ENCODE data around the gene ZRANB1. TPM values are rescaled to one million over a fixed set of nuclear protein-coding genes. Genes with fewer than 3 reads are reported as not detected.
A peak's percentile ranks its signal among the peaks of the same experiment; 100 is the strongest.

Gene ZRANB1
- total RNA-seq, 4 donors from 2014 or later, result 14.9 to 55.3 (median 28.3) TPM

GRCh38 chr10:124953421-124953820 is 11.5 kb downstream of the ZRANB1 start:
- H3K4me1 ChIP-seq, result peaks cover 0 to 3% of the 10 kb centered on the region in 2 donors
- no peaks in the 10 kb centered on the region for H3K36me3 ChIP-seq
- intact Hi-C loops (cut with DNase I; ENCODE audit: low total_unique reads), result no loop called here
- peak overlapping the region; percentile 10 to 18 for H3K27ac ChIP-seq
- TF ChIP-seq POLR2A (IDR thresholded peaks at IDR 0.05), result no peak
- TF ChIP-seq CTCF (IDR thresholded peaks at IDR 0.05), result no peak
- DNase-seq, result no peak
- no peaks in the 10 kb centered on the region for H3K27me3 ChIP-seq
- no peaks in the 10 kb centered on the region for H3K9me3 ChIP-seq
- H3K4me3 ChIP-seq, result no peak overlapping the region

- Histone ChIP-seq H3K4me1 (peaks cover 0 to 3% of the 10 kb centered on the region in 2 donors), H3K4me3 (no peak overlapping the region), H3K36me3 (no peaks in the 10 kb centered on the region), H3K27ac (no peak overlapping the region), H3K27me3 (no peaks in the 10 kb centered on the region), H3K9me3 (no peaks in the 10 kb centered on the region)
- intact Hi-C loops (cut with DNase I; ENCODE audit: low total_unique reads), result no loop called here
- no peak for DNase-seq
- TF ChIP-seq POLR2A (IDR thresholded peaks at IDR 0.05) (no peak), CTCF (IDR thresholded peaks at IDR 0.05) (no peak)
Measured at GRCh38 chr10:124955243-124955642, 13.3 kb downstream of the ZRANB1 start.

- H3K27ac ChIP-seq, result no peak overlapping the region
- H3K36me3 ChIP-seq, result no peaks in the 10 kb centered on the region
- intact Hi-C loops (cut with DNase I; ENCODE audit: low total_unique reads), result no loop called here
- H3K9me3 ChIP-seq, result no peaks in the 10 kb centered on the region
- H3K4me1 ChIP-seq, result peaks cover 0 to 3% of the 10 kb centered on the region in 2 donors
- TF ChIP-seq CTCF (IDR thresholded peaks at IDR 0.05) (no peak), POLR2A (IDR thresholded peaks at IDR 0.05) (no peak)
- no peaks in the 10 kb centered on the region for H3K27me3 ChIP-seq
- no peak overlapping the region for H3K4me3 ChIP-seq
- DNase-seq, result no peak
Measured at GRCh38 chr10:124955868-124956267, 13.9 kb downstream of the ZRANB1 start.

GRCh38 chr10:124956764-124957163 is 14.8 kb downstream of the ZRANB1 start:
- no peak for DNase-seq
- intact Hi-C loops (cut with DNase I; ENCODE audit: low total_unique reads), result no loop called here
- Histone ChIP-seq H3K36me3 (no peaks in the 10 kb centered on the region), H3K9me3 (no peaks in the 10 kb centered on the region), H3K27ac (no peak overlapping the region), H3K4me1 (peaks cover 0 to 3% of the 10 kb centered on the region in 2 donors), H3K27me3 (no peaks in the 10 kb centered on the region), H3K4me3 (no peak overlapping the region)
- no peak for TF ChIP-seq CTCF (IDR thresholded peaks at IDR 0.05)
- TF ChIP-seq POLR2A (IDR thresholded peaks at IDR 0.05), result no peak

- no peaks in the 10 kb centered on the region for H3K27me3 ChIP-seq
- TF ChIP-seq CTCF (IDR thresholded peaks at IDR 0.05), result no peak
- TF ChIP-seq POLR2A (IDR thresholded peaks at IDR 0.05), result no peak
- intact Hi-C loops (cut with DNase I; ENCODE audit: low total_unique reads), result no loop called here
- peaks cover 0 to 3% of the 10 kb centered on the region in 2 donors for H3K4me1 ChIP-seq
- no peak overlapping the region for H3K4me3 ChIP-seq
- no peak for DNase-seq
- H3K27ac ChIP-seq, result no peak overlapping the region
- H3K36me3 ChIP-seq, result no peaks in the 10 kb centered on the region
- H3K9me3 ChIP-seq, result no peaks in the 10 kb centered on the region
Measured at GRCh38 chr10:124957404-124957947, 15.6 kb downstream of the ZRANB1 start.

Measured in uterus (tissue), 4 donors.